H1 (cell line): ENCODE data around the gene RRBP1. TPM values are rescaled to one million over a fixed set of nuclear protein-coding genes. Genes with fewer than 3 reads are reported as not detected.

Experiments
- CTCF ChIA-PET: fragments of 300-600 bp; sonication (Branson Sonifier 250); formaldehyde crosslinking; loops from one replicate; lab custom pipeline; 2021; ENCODE audit not compliant: partially characterized antibody; lab: Charles Lee
- POLR2A ChIA-PET: fragments of 300-600 bp; sonication (Branson Sonifier 250); formaldehyde crosslinking; loops from one replicate; lab custom pipeline; 2021; ENCODE audit warnings: inconsistent platforms; ENCODE audit not compliant: partially characterized antibody; lab: Charles Lee
- DNase-seq, 2 experiments: peaks; one replicate each; pipeline versions ENCODE4 v3.0.0 to v3.0.0-alpha.2; 2010 to 2022; ENCODE audit warnings: low spot score in 2 of 2, low read depth in 1 of 2, mixed read lengths in 1 of 2
- FAIRE-seq: peaks from 2 replicates; lab custom pipeline; 2011; peaks lifted over from hg19 to GRCh38; lab: Jason Lieb, UNC
- H2AFZ ChIP-seq: 2 replicates; pipeline ENCODE4 v1.8.1; 2012; ENCODE audit warnings: low read length, inconsistent platforms
- H2AK5ac ChIP-seq: 2 replicates; pipeline ENCODE4 v1.6.1; 2013; ENCODE audit warnings: low read depth, low read length
- H2BK120ac ChIP-seq: replicated peaks from 2 replicates; pipeline ENCODE3; 2013; ENCODE audit warnings: low read depth, low read length, inconsistent platforms
- H2BK12ac ChIP-seq: 2 replicates; pipeline ENCODE4 v1.6.1; 2013; ENCODE audit warnings: low read depth, low read length
- H2BK15ac ChIP-seq: 2 replicates; pipeline ENCODE4 v1.6.1; 2013; ENCODE audit warnings: low read length
- H2BK20ac ChIP-seq: 2 replicates; pipeline ENCODE4 v1.6.1; 2013; ENCODE audit warnings: low read length
- H2BK5ac ChIP-seq: 2 replicates; pipeline ENCODE4 v1.6.1; 2013; ENCODE audit warnings: low read depth, low read length
- H3K14ac ChIP-seq: 2 replicates; pipeline ENCODE4 v1.6.1; 2013; ENCODE audit warnings: inconsistent platforms; ENCODE audit not compliant: insufficient read length
- H3K18ac ChIP-seq: 2 replicates; pipeline ENCODE4 v1.6.1; 2013; ENCODE audit warnings: low read length; ENCODE audit errors: extremely low read depth
- H3K23ac ChIP-seq: 2 replicates; pipeline ENCODE4 v1.6.1; 2013; ENCODE audit warnings: inconsistent platforms; ENCODE audit not compliant: insufficient read length
- H3K23me2 ChIP-seq: 2 replicates; pipeline ENCODE4 v1.6.1; 2013; ENCODE audit warnings: low read depth, low read length
- H3K27ac ChIP-seq: 2 replicates; pipeline ENCODE4 v1.6.1; 2011; ENCODE audit warnings: low read depth, low read length, inconsistent platforms
- H3K27me3 ChIP-seq, 4 experiments: replicated peaks in 1 of 4; 1 replicate in 1 of 4; 2 replicates in 3 of 4; pipeline versions ENCODE4 v1.6.1 to v1.8.1; 2011 to 2013; ENCODE audit warnings: low read length in 3 of 4, mild to moderate bottlenecking in 3 of 4, inconsistent platforms in 2 of 4, mixed read lengths in 2 of 4, moderate library complexity in 1 of 4; ENCODE audit not compliant: control insufficient read depth in 3 of 4, insufficient read depth in 3 of 4; ENCODE audit errors: extremely low read depth in 1 of 4
- H3K36me3 ChIP-seq, 4 experiments: 2 replicates each; pipeline versions ENCODE4 v1.6.1 to v1.8.1; 2011 to 2013; ENCODE audit warnings: mild to moderate bottlenecking in 4 of 4, low read length in 3 of 4, moderate library complexity in 2 of 4, control low read depth in 1 of 4, inconsistent platforms in 1 of 4; ENCODE audit not compliant: insufficient read depth in 4 of 4, control insufficient read depth in 2 of 4
- H3K4ac ChIP-seq: replicated peaks from 2 replicates; pipeline ENCODE3; 2013; ENCODE audit warnings: low read length, low read depth, mixed read lengths, inconsistent platforms; ENCODE audit not compliant: insufficient read length
- H3K4me1 ChIP-seq, 4 experiments: replicated peaks in 1 of 4; 1 replicate in 1 of 4; 2 replicates in 3 of 4; pipeline versions ENCODE4 v1.6.1 to v1.8.1; 2011 to 2013; ENCODE audit warnings: low read length in 3 of 4, inconsistent platforms in 2 of 4, mixed read lengths in 1 of 4; ENCODE audit not compliant: insufficient read depth in 4 of 4, control insufficient read depth in 3 of 4
- H3K4me2 ChIP-seq, 2 experiments: 2 replicates each; pipeline versions ENCODE4 v1.6.1 to v1.8.1; 2011 to 2013; ENCODE audit warnings: low read depth in 2 of 2, low read length in 2 of 2, control low read depth in 1 of 2, inconsistent platforms in 1 of 2, mild to moderate bottlenecking in 1 of 2; ENCODE audit not compliant: insufficient read depth in 1 of 2
- H3K4me3 ChIP-seq, 4 experiments: fragments of 200-600, 300-600 bp in 1 of 4; sonication (generic), shearing (Covaris generic), sonication (Bioruptor Twin) in 1 of 4; 2 replicates each; pipeline versions ENCODE4 v1.5.1 to v1.8.1; 2011 to 2016; ENCODE audit warnings: low read length in 4 of 4, low read depth in 3 of 4, control low read depth in 2 of 4, inconsistent platforms in 2 of 4, mild to moderate bottlenecking in 2 of 4, mixed read lengths in 1 of 4, moderate library complexity in 1 of 4; ENCODE audit not compliant: insufficient read depth in 2 of 4; ENCODE audit errors: extremely low read depth in 1 of 4
- H3K56ac ChIP-seq: replicated peaks from 2 replicates; pipeline ENCODE3; 2013; ENCODE audit warnings: low read depth, mild to moderate bottlenecking, mixed read lengths, low read length, inconsistent platforms; ENCODE audit not compliant: insufficient read length
- H3K79me1 ChIP-seq: 2 replicates; pipeline ENCODE4 v1.6.1; 2013; ENCODE audit warnings: low read depth, low read length, control low read depth
- H3K79me2 ChIP-seq, 2 experiments: 2 replicates each; pipeline versions ENCODE4 v1.6.1 to v1.8.1; 2012 to 2013; ENCODE audit warnings: low read length in 2 of 2, mild to moderate bottlenecking in 2 of 2, inconsistent platforms in 1 of 2; ENCODE audit not compliant: insufficient read depth in 2 of 2, control insufficient read depth in 1 of 2
- H3K9ac ChIP-seq, 4 experiments: replicated peaks in 1 of 4; 1 replicate in 1 of 4; 2 replicates in 3 of 4; pipeline versions ENCODE4 v1.6.1 to v1.8.1; 2011 to 2013; ENCODE audit warnings: low read depth in 3 of 4, low read length in 3 of 4, control low read depth in 2 of 4, mild to moderate bottlenecking in 2 of 4, moderate library complexity in 2 of 4, inconsistent platforms in 1 of 4; ENCODE audit errors: extremely low read depth in 1 of 4
- H3K9me3 ChIP-seq, 2 experiments: 2 replicates each; pipeline versions ENCODE4 v1.6.1 to v1.8.1; 2012 to 2013; ENCODE audit warnings: mild to moderate bottlenecking in 2 of 2, moderate library complexity in 2 of 2, control low read depth in 1 of 2, inconsistent platforms in 1 of 2, low read depth in 1 of 2, low read length in 1 of 2, mixed read lengths in 1 of 2; ENCODE audit not compliant: insufficient read depth in 2 of 2
- H4K20me1 ChIP-seq, 2 experiments: replicated peaks in 1 of 2; 2 replicates each; pipeline versions ENCODE3 to v1.8.1; 2011 to 2013; ENCODE audit warnings: inconsistent platforms in 2 of 2, low read length in 2 of 2, mild to moderate bottlenecking in 1 of 2; ENCODE audit not compliant: insufficient read depth in 2 of 2, control insufficient read depth in 1 of 2
- H4K5ac ChIP-seq: 2 replicates; pipeline ENCODE4 v1.6.1; 2013; ENCODE audit warnings: low read length, low read depth, mixed read lengths, inconsistent platforms; ENCODE audit not compliant: insufficient read length
- H4K8ac ChIP-seq: 2 replicates; pipeline ENCODE4 v1.8.0; 2013; ENCODE audit warnings: mild to moderate bottlenecking, moderate library complexity, low read length, inconsistent platforms; ENCODE audit not compliant: insufficient read depth; ENCODE audit errors: extremely low read depth
- H4K91ac ChIP-seq: replicated peaks from 2 replicates; pipeline ENCODE3; 2013; ENCODE audit warnings: low read length, mixed read lengths, inconsistent platforms; ENCODE audit not compliant: insufficient read length
- BACH1 ChIP-seq: IDR thresholded peaks from 2 replicates; pipeline ENCODE4 v1.6.1; 2012; ENCODE audit warnings: low read length, improper control_type of control experiment
- BCL11A ChIP-seq, 2 experiments: IDR thresholded peaks; one replicate each; pipeline ENCODE4 v1.6.1; 2011; ENCODE audit warnings: low read depth in 2 of 2, low read length in 2 of 2, mild to moderate bottlenecking in 2 of 2
- CTBP2 ChIP-seq: IDR thresholded peaks from 2 replicates; pipeline ENCODE4 v1.7.0; 2011; ENCODE audit warnings: borderline replicate concordance, mild to moderate bottlenecking, moderate library complexity, mixed read lengths, low read length; ENCODE audit not compliant: insufficient read depth, insufficient read length
- HDAC2 ChIP-seq, 2 experiments: fragments of 300-600 bp in 1 of 2; sonication (generic) in 1 of 2; IDR thresholded peaks; 2 replicates each; pipeline ENCODE4 v1.6.1; 2011 to 2012; ENCODE audit warnings: low read depth in 2 of 2, low read length in 2 of 2, mild to moderate bottlenecking in 2 of 2, moderate library complexity in 2 of 2, borderline replicate concordance in 1 of 2, inconsistent platforms in 1 of 2
- HDAC6 ChIP-seq: IDR thresholded peaks from one replicate; pipeline ENCODE4 v1.7.1; 2012; ENCODE audit warnings: low read depth, mild to moderate bottlenecking, inconsistent platforms, low read length, moderate library complexity
- KDM4A ChIP-seq: IDR thresholded peaks from one replicate; pipeline ENCODE4 v1.7.1; 2012; ENCODE audit warnings: low read depth, mild to moderate bottlenecking, moderate library complexity, low read length, inconsistent platforms; ENCODE audit not compliant: severe bottlenecking
- KDM5A ChIP-seq: fragments of 200-600 bp; IDR thresholded peaks from 2 replicates; pipeline ENCODE4 v1.7.1; 2012; ENCODE audit warnings: mild to moderate bottlenecking, low read length, inconsistent platforms, mixed read lengths
- POLR2A ChIP-seq, 2 experiments: IDR thresholded peaks; 1 replicate in 1 of 2; 2 replicates in 1 of 2; pipeline ENCODE4 v1.6.1; 2011; ENCODE audit warnings: low read depth in 2 of 2, low read length in 2 of 2, mild to moderate bottlenecking in 2 of 2; ENCODE audit errors: control extremely low read depth in 1 of 2
- RAD21 ChIP-seq, 2 experiments: IDR thresholded peaks in 1 of 2; conservative IDR thresholded peaks in 1 of 2; 2 replicates each; pipeline ENCODE4 v1.6.1; 2011; ENCODE audit warnings: low read depth in 2 of 2, low read length in 2 of 2, improper control_type of control experiment in 1 of 2, inconsistent platforms in 1 of 2, mild to moderate bottlenecking in 1 of 2, moderate library complexity in 1 of 2
- SAP30 ChIP-seq: fragments of 300-600 bp; sonication (generic); IDR thresholded peaks from 2 replicates; pipeline ENCODE4 v1.7.1; 2012; ENCODE audit warnings: low read length, moderate library complexity, mild to moderate bottlenecking, inconsistent platforms; ENCODE audit not compliant: insufficient read depth, insufficient replicate concordance
- YY1 ChIP-seq: IDR thresholded peaks from 2 replicates; pipeline ENCODE4 v1.6.1; 2011; ENCODE audit warnings: low read depth, mild to moderate bottlenecking, low read length
- WGBS, 2 experiments: shearing (Covaris generic) in 1 of 2; methylation state at CpG; one replicate each; pipeline versions ENCODE4 v1.1.6 to v1.1.7; 2013 to 2015; ENCODE audit warnings: low lambda C conversion rate in 2 of 2, mixed read lengths in 2 of 2, inconsistent platforms in 1 of 2, low coverage in 1 of 2, missing lambda C conversion rate in 1 of 2; ENCODE audit not compliant: insufficient replicate concordance in 2 of 2, insufficient coverage in 1 of 2, insufficient read length in 1 of 2; ENCODE audit errors: extremely low coverage in 1 of 2, missing lambda C conversion rate in 1 of 2; 5-methylcytosine and 5-hydroxymethylcytosine counted together
- polyA plus RNA-seq, 7 experiments: library from polyadenylated mRNA; depleted of rRNA in 3 of 7; stranded (reverse) in 5 of 7; unstranded in 2 of 7; fragments of >200 nt in 5 of 7; fragments of 200-250 nt in 2 of 7; gene quantifications; 1 replicate in 5 of 7; 2 replicates in 1 of 7; 4 replicates in 1 of 7; pipeline versions ENCODE4 v1.2.1 to v1.2.3, GENCODE V29; 2011 to 2013; ENCODE audit warnings: missing spikeins in 2 of 7, mixed read lengths in 2 of 7
- total RNA-seq: library from RNA; stranded (reverse); fragmentation: NEBNext Ultra II Directional; extraction: Animal tissue kit (Norgen Biotek cat#: 25700); gene quantifications from 2 replicates; pipeline ENCODE4 v1.2.1, GENCODE V29; 2021

The RRBP1 gene
- total and polyA plus RNA-seq, 2 of the 8 experiments (the other 6 are each of a cell fraction or from before 2014, with no cell fraction given): 15.9 to 157 TPM

DNA sequence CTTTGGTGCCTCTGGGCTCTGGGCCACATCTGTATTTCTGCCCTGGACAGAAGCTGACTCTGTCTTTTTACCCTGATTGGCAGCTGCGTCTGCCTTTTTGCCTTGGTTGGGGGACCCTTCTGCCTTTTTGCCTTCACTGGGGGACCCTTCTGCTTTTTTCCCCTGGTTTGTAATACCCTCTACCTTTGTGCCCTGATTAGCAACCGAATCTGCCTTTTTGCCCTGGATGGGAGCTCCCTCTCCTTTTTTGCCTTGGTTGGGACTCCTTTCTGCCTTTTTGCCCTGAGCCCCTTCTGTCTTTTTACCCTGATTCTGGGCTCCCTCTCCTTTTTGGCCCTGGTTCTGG lies 23.4 kb downstream of the RRBP1 start:
- Histone ChIP-seq H3K4me3 (no peak overlapping the region), H3K79me1 (peaks cover 16% of the 10 kb centered on the region), H3K23ac (no peak overlapping the region), H4K20me1 (peaks cover 0 to 6% of the 10 kb centered on the region in 2 experiments), H3K56ac (no peak overlapping the region), H3K36me3 (peaks cover 0 to 20% (median 10%) of the 10 kb centered on the region in 4 experiments; a peak in 5 of 8 replicates), H3K4me1 (peaks cover 8 to 11% (median 9%) of the 10 kb centered on the region in 4 experiments; a peak in 5 of 7 replicates), H2AFZ (no peak overlapping the region), H3K4me2 (no peak overlapping the region), H3K4ac (no peak overlapping the region), H2BK20ac (no peak overlapping the region), H3K27me3 (no peaks in the 10 kb centered on the region), H2BK5ac (no peak overlapping the region), H2BK15ac (no peak overlapping the region), H2BK120ac (no peak overlapping the region), H3K23me2 (no peaks in the 10 kb centered on the region), H3K14ac (no peak overlapping the region), H3K9ac (no peak overlapping the region), H4K91ac (no peak overlapping the region), H4K8ac (no peak overlapping the region), H3K9me3 (peaks cover 6 to 13% of the 10 kb centered on the region in 2 experiments), H2BK12ac (no peak overlapping the region), H2AK5ac (no peak overlapping the region), H3K27ac (no peak overlapping the region), H3K18ac (no peak overlapping the region), H4K5ac (no peak overlapping the region), H3K79me2 (peaks cover 6 to 75% of the 10 kb centered on the region in 2 experiments)
- TF ChIP-seq KDM4A: no peak
- no peak for TF ChIP-seq BACH1
- TF ChIP-seq CTBP2: no peak
- TF ChIP-seq SAP30: no peak
- TF ChIP-seq YY1: no peak
- no peak for TF ChIP-seq HDAC2 (IDR thresholded peaks at IDR 0.05; ENCODE audit: borderline replicate concordance in 1 of 2, low read depth in 2 of 2, low read length in 2 of 2)
- TF ChIP-seq RAD21 (IDR thresholded peaks at IDR 0.05 in 1 of 2, conservative IDR thresholded peaks at IDR 0.05 in 1 of 2; ENCODE audit: low read depth in 2 of 2, low read length in 2 of 2): no peak
- no peak for TF ChIP-seq KDM5A
- no peak for TF ChIP-seq HDAC6
- no peak for TF ChIP-seq POLR2A (IDR thresholded peaks at IDR 0.05; ENCODE audit: control extremely low read depth in 1 of 2, low read depth in 2 of 2, low read length in 2 of 2)
- TF ChIP-seq BCL11A (IDR thresholded peaks at IDR 0.05; ENCODE audit: low read depth in 2 of 2, low read length in 2 of 2): no peak
- 88% methylated on average over 2 of the region's 2 CpGs; no CpG with 5 or more reads in 1 of the 2 experiments for WGBS, 2 experiments
- FAIRE-seq (no peak), DNase-seq (no peak)
- CTCF ChIA-PET: interaction anchor here (1.0 to 5.9 kb wide), 3 partner anchors 9 to 280 kb away, joined by 3 to 26 read pairs (median 12); partner anchors contain the start of gene RRBP1
- POLR2A ChIA-PET: no interaction called here
